Measurements from ENCODE around the gene PECR.
"Not testable (repeated sequence)": the region's sequence is repeated elsewhere in the genome, so short reads cannot be mapped to it uniquely, and the experiment has no call there.

The PECR gene

GRCh38 chr2:216002101-216002678 lies 79.4 kb downstream of the PECR start:
- no peak for DNase-seq (ENCODE audit: low spot score)

- DNase-seq (ENCODE audit: low spot score), result no peak
These were observed 80.2 kb downstream of the PECR start for GRCh38 chr2:216001216-216002100.

GRCh38 chr2:215998636-215999035 lies 83.0 kb downstream of the PECR start:
- DNase-seq (ENCODE audit: low spot score), result no peak

GRCh38 chr2:215997219-215997618 lies 84.4 kb downstream of the PECR start:
- DNase-seq (ENCODE audit: low spot score), result no peak

- DNase-seq (ENCODE audit: low spot score), result no peak
These were observed 86.7 kb downstream of the PECR start for GRCh38 chr2:215994911-215995310.

GRCh38 chr2:215988556-215989207 lies 92.9 kb downstream of the PECR start:
- DNase-seq (ENCODE audit: low spot score), result not testable (repeated sequence)
